Hematopoietic multipotent progenitor cell treated with erythropoietin and hydrocortisone succinate and interleukin-3 and kit ligand, for 6 days (in vitro differentiated cells): ENCODE measurements around the gene NAT8L.

Experiments
- DNase-seq: peaks from one replicate; pipeline ENCODE4 v3.0.0-alpha.2; 2015

The NAT8L gene

GRCh38 chr4:2076908-2077536, 17.9 kb downstream of the NAT8L start:
- DNase-seq = no peak

DNA sequence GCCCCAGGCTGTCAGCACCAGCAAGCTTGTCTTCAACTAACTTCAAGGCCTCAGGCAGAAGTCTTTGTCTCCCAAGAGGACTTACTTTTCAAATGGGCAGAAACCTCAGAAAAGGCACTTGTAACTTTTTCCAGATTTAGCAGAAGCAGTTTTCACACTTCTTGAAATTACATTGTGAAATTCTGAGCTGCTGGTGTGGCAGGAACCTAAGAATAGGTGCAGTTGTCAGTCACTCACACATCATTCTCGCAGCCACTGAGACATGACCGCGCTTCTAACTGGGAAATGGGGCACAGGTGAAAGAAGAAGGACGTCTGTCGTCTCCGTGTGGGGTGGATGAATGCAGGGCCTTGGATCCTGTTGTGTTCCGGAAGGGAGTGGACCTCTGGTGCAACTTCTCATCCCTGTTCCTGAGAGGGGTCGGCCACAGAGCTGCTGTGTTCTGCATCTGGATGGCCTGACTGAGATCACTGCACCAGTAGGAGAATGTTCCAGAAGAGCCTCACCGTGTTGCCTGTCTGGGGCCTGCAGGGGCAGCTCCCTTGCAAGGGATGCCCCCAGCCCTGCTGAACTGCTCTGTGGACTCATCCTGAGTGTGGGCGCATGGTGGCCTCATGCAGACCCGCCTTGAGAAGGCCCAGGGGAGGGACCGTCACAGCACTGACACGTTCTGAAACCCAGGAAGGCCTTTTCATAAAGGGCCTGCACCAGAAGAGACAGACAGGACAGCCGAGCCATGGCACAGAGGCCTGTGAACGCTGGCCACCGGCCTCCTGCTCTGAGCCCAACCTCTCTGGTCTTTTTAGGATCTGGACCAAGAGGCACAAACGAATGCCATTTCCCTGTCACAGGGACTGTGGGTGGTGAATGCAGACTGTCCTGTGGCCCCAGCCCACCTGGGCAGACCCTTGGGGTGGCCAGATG, 18.7 kb downstream of the NAT8L start:
- no peak for DNase-seq

- no peak for DNase-seq
Measured at GRCh38 chr4:2078584-2078983, 19.5 kb downstream of the NAT8L start.

- no peak for DNase-seq
Measured at GRCh38 chr4:2079006-2079405, 19.9 kb downstream of the NAT8L start.

DNA sequence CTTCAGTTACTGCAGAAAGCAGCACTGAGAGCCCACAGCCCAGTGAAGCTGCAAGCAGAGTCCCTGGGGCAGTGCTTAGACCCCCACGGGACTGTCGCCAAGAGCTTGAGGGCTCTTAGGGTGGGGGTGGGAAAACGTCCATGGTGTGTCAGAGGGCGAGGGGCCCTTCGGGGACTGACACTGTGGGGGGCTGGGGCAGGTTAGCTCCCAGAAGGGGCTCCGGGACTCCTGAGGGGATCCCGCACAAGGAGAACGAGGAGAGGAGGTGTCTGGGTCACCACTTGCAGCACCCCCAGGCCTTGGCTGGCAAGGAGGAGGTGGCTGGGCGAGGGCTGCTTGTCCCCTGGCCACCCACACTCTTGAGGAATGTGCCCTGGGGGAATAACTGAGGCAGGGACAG, 20.8 kb downstream of the NAT8L start:
- no peak for DNase-seq

GRCh38 chr4:2080429-2081300, 21.5 kb downstream of the NAT8L start:
- DNase-seq = no peak

- DNase-seq = no peak
Measured at GRCh38 chr4:2081540-2081939, 22.4 kb downstream of the NAT8L start.

DNA sequence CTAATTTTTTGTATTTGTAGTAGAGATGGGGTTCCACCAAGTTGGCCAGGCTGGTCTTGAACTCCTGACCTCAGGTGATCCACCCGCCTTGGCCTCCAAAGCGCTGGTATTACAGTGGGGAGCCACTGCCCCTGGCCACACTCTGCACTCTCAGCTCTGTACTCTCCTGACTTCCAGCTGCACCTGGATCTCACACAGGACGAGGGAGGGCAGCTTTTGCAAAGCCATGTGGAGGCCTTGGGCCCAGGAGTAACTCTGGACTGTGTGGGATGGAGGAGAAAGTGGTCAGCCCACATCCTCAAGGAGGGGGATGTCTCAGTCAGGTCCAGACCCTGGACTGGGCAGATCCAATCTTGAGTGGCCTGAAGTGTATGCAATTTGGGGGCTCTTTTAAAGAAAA, 23.0 kb downstream of the NAT8L start:
- DNase-seq = no peak

DNA sequence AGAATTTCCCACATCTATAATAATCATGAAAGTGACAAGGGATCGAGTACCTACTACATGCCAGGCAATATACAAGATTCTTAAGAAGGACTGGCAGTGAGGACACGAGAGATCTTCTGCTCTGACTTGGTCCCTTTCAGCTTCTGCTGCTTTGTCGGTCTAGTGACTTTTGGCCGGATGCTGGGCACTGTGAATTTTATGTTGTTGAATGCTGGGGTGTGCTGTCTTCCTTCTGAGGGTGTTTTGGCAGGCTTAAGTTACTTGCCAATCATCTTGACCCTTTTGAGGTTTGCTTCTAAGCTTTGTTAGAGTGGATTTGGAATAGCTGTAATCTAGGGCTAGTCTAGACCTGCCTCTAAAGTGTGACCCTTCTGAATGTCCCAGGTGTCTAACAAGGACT, 23.5 kb downstream of the NAT8L start:
- DNase-seq = no peak

DNA sequence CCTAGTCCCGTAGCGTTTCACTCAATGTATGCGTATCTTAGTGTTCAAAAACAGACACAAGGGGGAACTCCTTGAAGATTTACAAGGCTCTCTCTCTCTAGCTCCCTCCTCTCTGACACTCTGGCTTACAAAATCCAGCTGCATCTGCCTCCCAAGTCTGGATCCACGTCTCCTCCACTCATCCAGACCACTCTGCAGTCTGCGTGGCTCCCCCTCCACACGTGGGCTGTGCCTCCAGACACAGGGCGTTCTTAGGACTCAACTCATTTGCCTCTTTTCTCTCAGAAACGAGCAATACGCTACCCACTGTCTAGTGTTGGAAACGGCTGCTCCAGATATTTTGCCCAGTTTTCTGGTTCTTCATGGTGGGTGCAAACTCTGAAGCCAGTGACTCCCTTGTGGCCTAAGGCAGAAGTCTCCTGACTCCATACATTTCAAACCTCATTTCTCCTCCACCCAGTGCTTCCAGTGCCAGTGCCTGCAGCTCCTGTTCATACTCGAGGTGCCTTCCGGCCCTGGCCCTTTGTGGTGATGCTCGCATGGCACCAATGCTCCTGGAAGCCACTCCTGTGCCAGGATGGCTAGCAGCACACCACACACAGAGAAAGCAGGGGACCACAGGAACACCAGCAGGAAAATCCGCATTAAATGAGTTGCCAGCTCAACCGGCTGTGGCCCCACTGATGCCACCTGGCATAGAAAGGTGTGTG, 24.1 kb downstream of the NAT8L start:
- DNase-seq = no peak

- no peak for DNase-seq
Measured at GRCh38 chr4:2083826-2084160, 24.7 kb downstream of the NAT8L start.

GRCh38 chr4:2084316-2084715, 25.2 kb downstream of the NAT8L start:
- DNase-seq = no peak

- no peak for DNase-seq
Measured at GRCh38 chr4:2085496-2085901, 26.4 kb downstream of the NAT8L start.

GRCh38 chr4:2087170-2087569, 28.0 kb downstream of the NAT8L start:
- no peak for DNase-seq

DNA sequence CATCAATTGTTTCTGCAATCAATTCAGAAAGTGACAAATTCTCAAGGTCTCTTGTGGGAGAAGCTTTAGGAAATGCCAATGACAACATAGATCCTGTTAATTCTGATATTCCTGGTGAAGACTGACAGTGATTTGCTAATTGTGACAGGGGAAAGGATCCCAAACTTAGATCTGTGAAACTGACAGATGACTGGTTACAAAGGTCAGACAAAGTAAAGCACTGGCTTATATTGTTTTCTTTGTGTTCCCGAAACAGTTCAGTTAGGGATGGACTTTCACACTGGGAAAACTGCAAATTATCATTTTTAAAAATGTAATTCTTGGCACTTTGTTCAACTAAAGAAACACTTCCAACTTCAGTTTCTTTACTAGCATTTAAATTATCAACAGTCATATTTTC, 30.1 kb downstream of the NAT8L start:
- DNase-seq = no peak

DNA sequence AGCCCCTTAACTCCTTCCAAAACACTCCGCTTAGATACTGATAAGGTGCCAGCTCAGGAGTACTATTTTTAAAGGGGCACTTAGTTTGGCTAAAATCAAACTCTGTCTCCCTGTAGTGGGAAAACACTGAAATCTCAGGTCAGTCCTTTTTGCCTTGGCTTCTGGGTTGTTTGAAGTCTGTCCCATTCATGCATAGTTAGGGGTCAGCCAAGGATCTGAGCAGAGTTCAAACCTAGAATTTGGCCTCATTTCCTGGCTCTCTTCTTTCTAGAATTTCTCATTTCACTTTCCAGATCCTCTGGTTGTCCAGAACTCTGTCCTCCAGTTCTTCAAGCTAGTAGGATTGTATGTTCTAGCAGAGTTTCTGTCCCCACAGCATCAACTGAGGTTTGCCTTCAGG, 31.5 kb downstream of the NAT8L start:
- no peak for DNase-seq

DNA sequence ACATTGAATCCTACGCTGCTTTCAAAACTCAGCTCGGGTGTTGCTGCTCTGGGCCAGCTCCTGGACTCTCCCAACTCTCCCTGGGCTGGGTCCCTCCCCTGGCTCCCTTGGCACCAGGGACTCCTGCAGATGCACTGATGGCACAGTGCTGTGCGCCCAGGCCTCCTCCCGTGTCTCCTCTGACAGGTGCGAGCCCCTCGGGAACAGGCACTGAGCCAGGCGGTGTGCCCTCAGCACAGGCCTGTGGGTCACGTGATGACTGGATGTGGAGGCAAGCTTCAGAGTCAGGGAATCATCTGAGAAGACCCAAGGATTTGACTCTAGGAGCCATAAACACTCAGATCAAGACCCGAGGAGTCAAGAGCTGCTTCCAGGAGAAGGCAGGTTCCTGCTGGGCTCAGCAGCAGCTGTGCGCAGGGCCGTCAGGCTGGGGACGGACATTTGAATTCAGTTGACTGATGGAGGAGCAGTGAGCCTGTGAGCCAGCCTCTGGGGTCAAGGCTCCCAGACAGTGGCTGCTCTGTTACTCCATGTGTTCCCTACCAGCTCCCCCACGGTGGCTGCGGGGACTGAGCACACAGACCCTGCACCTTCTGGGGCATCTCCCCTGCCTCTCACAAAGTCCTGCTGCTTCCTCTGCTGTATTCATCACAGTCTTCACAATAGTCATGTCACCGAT, 33.0 kb downstream of the NAT8L start:
- DNase-seq = no peak

DNA sequence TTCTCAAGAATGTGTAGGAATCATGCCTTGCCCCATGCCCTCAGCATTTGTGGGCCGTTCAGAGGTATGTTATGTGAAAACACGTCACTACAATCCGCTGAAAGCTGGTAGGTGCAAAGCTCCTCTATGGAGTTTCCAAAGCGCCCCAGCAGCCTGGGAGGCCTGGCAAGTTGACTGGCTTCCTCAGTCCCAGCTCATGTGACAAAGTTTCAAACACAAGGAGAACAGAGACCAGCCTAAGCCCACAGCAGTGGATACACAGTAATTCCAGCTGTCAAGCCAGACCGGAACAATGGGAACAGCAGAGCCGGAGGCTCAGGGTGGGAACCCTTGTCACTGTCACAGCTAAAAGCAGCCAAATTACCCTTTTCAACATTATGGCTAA, 33.5 kb downstream of the NAT8L start:
- no peak for DNase-seq

- DNase-seq = no peak
Measured at GRCh38 chr4:2093265-2093664, 34.1 kb downstream of the NAT8L start.

DNA sequence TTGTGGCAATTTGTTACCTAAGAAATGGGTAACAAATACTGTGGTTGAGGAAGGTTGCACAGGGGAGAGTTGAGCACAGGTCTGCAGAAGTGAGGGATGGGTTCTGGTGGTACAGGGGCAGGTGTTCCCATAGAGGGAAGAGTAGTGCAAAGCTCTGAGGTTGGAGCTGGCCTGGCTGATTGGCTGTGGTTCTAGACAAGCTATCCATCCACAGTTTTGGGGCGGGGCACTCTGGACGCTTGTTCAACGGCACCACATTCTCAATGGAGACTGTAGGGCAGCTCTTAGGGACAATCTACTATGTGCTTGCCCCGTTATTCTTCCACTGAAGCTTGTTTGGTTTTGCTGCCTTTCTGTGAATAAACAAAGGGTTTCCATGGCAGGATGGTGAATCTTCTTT, 35.4 kb downstream of the NAT8L start:
- DNase-seq = no peak

GRCh38 chr4:2095236-2096072, 36.3 kb downstream of the NAT8L start:
- no peak for DNase-seq
